GM12865 (cell line): ENCODE measurements around the gene ZNF44.
"Not testable (repeated sequence)": the region's sequence is repeated elsewhere in the genome, so short reads cannot be mapped to it uniquely, and the experiment has no call there.

Experiments
- DNase-seq: peaks from one replicate; pipeline ENCODE4 v3.0.0; 2010; ENCODE audit warnings: low read depth
- H3K4me3 ChIP-seq: 2 replicates; pipeline ENCODE4 v1.5.1; 2011; ENCODE audit warnings: mild to moderate bottlenecking, low read depth, low read length, control low read depth
- TF ChIP-seq, protein P1 (sequence below): IDR thresholded peaks from 2 replicates; pipeline ENCODE4 v1.5.1; 2011; ENCODE audit warnings: low read length, control low read depth, low read depth, inconsistent platforms; ENCODE audit not compliant: insufficient read depth; ENCODE audit errors: missing control alignments

The ZNF44 gene

DNA sequence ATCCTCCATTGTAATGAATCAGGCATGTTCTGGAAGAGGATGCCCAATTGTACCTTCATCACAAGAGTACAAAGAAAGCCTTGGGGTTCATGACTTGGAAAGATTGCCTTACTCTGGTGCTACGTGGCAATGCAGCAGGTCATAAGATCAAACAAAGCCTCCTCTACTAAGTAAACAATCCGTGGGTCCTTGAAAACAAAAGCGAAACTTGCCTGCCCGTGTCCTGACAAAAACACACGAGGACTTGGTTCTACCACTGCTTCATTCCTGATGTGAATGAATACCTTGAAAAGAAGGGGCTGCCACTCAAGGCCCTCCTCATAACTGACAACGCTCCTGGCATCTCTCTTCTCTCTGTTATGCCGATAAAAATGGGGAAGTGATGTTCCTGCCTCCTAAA is 19.9 kb upstream of the ZNF44 start:
- TF ChIP-seq, protein P1, sequence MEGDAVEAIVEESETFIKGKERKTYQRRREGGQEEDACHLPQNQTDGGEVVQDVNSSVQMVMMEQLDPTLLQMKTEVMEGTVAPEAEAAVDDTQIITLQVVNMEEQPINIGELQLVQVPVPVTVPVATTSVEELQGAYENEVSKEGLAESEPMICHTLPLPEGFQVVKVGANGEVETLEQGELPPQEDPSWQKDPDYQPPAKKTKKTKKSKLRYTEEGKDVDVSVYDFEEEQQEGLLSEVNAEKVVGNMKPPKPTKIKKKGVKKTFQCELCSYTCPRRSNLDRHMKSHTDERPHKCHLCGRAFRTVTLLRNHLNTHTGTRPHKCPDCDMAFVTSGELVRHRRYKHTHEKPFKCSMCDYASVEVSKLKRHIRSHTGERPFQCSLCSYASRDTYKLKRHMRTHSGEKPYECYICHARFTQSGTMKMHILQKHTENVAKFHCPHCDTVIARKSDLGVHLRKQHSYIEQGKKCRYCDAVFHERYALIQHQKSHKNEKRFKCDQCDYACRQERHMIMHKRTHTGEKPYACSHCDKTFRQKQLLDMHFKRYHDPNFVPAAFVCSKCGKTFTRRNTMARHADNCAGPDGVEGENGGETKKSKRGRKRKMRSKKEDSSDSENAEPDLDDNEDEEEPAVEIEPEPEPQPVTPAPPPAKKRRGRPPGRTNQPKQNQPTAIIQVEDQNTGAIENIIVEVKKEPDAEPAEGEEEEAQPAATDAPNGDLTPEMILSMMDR: no peak
- no peak for DNase-seq
- H3K4me3 ChIP-seq: no peak overlapping the region

- not testable (repeated sequence) for DNase-seq, H3K4me3 ChIP-seq
Observed at GRCh38 chr19:12308891-12309290, 14.2 kb upstream of the ZNF44 start.

GRCh38 chr19:12295191-12295590 is 508 bp upstream of the ZNF44 start:
- DNase-seq: no peak
- TF ChIP-seq, protein P1: no peak
- peak overlapping the region; percentile 66 for H3K4me3 ChIP-seq

DNA sequence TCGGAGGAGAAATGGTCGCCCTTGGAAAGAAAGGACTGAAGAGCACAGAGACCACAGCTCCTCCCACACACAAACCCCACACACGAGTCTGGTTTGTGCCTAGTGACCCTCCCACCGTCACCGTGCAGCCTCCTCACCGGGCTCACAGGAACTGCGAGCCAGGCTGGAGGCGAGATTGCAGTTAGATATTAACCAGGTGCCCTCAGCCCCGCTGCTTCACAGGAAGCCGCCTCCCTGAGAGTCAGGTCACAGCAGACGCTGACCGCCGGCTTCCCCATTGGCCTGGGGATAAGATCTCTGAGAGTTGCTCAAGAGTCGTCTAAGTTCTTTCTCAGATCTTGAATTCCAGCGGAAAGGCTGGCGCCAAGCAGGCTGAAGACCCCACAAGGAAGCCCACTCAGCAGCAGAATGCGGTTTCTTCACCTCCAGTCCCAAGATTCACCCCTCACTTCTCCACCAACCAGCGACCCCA is 870 bp downstream of the ZNF44 start:
- TF ChIP-seq, protein P1: no peak
- peak; percentile 81 for DNase-seq
- H3K4me3 ChIP-seq: peak overlapping the region; percentile 66

DNA sequence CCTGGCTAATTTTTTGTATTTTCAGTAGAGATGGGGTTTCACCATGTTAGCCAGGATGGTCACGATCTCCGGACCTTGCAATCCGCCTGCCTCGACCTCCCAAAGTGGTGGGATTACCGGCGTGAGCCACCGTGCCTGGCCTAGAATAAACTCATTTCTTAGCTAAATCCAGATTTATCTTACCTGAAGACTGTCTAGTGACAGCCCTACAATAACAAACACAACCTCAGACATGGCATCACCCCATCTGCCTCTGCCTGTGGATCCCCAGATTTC is 5.0 kb downstream of the ZNF44 start:
- H3K4me3 ChIP-seq: no peak overlapping the region
- TF ChIP-seq, protein P1: no peak

DNA sequence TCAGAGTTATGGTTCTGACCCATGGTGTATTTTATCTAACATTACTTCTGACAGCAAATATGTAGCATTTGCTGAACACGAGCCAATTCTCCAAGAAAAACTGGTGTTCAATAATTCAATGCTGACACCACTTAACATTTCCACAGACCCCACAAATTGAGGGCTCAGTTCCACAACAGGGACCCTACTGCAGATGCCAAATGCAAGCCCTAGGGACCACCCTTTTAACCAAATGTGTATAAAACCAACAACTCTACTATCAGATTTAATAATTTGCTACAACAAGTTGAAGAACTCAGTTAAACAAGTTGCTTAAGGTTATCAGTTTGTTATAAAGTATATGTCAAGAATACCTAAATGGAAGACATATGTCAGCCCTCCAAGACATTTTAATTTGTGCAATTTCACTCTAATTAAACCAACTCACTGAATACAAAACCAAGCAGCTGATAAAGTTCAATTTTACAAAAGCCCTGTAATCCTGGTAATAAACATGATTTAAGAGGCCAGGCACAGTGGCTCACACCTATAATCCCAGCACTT is 6.7 kb downstream of the ZNF44 start:
- TF ChIP-seq, protein P1: no peak
- DNase-seq: no peak
- H3K4me3 ChIP-seq: no peak overlapping the region

More for the DNA sequence above, 5.0 kb downstream of the ZNF44 start:
- DNase-seq: no peak

GRCh38 chr19:12284631-12285030 is 10.1 kb downstream of the ZNF44 start:
- H3K4me3 ChIP-seq: no peak overlapping the region
- TF ChIP-seq, protein P1: no peak
- DNase-seq: no peak
